SK-N-SH treated with all-trans-retinoic acid at 6 μM for 48 hours (cell line): ENCODE data around the gene ZBTB46.

ENCODE experiments used
- ARNTL ChIP-seq: fragments of 450-650 bp; formaldehyde crosslinking; IDR thresholded peaks from 2 replicates; pipeline ENCODE4 v1.5.0; 2020; ENCODE audit warnings: low read depth, mild to moderate bottlenecking, moderate library complexity, borderline replicate concordance
- BACH2 ChIP-seq: fragments of 250-450 bp; sonication (Bioruptor Pico); IDR thresholded peaks from 2 replicates; pipeline ENCODE4 v1.9.0; 2021; ENCODE audit warnings: mild to moderate bottlenecking, borderline replicate concordance
- CREB5 ChIP-seq: fragments of 250-450 bp; sonication (Bioruptor Pico); IDR thresholded peaks from 2 replicates; pipeline ENCODE4 v1.5.1; 2020; ENCODE audit warnings: low read depth, mild to moderate bottlenecking, moderate library complexity
- PPARA ChIP-seq: fragments of 250-450 bp; sonication (Bioruptor Pico); IDR thresholded peaks from 2 replicates; pipeline ENCODE4 v1.5.0; 2020; ENCODE audit warnings: mild to moderate bottlenecking, borderline replicate concordance
- RARB ChIP-seq: fragments of 250-450 bp; sonication (Bioruptor Pico); IDR thresholded peaks from 2 replicates; pipeline ENCODE4 v1.8.0; 2021; ENCODE audit warnings: mild to moderate bottlenecking, moderate library complexity
- ZFP3 ChIP-seq: fragments of 250-450 bp; sonication (Bioruptor Pico); IDR thresholded peaks from 2 replicates; pipeline ENCODE4 v1.5.0; 2020; ENCODE audit warnings: mild to moderate bottlenecking, moderate library complexity
- ZFP30 ChIP-seq: fragments of 450-650 bp; formaldehyde crosslinking; IDR thresholded peaks from 2 replicates; pipeline ENCODE4 v1.5.0; 2022; ENCODE audit warnings: mild to moderate bottlenecking, moderate library complexity
- ZNF565 ChIP-seq: fragments of 450-650 bp; formaldehyde crosslinking; conservative IDR thresholded peaks from 2 replicates; pipeline ENCODE4 v1.5.0; 2020; ENCODE audit warnings: low read depth, mild to moderate bottlenecking, moderate library complexity
- ZNF70 ChIP-seq: fragments of 450-650 bp; formaldehyde crosslinking; IDR thresholded peaks from 2 replicates; pipeline ENCODE4 v1.5.0; 2020; ENCODE audit warnings: mild to moderate bottlenecking, moderate library complexity

- TF ChIP-seq ARNTL (CRISPR knock-in tag) = no peak
- TF ChIP-seq ZNF565 (CRISPR knock-in tag) = no peak
- no peak for TF ChIP-seq ZFP30 (CRISPR knock-in tag)
- TF ChIP-seq RARB (CRISPR knock-in tag) = no peak
- no peak for TF ChIP-seq BACH2
- no peak for TF ChIP-seq CREB5 (CRISPR knock-in tag)
- TF ChIP-seq PPARA (CRISPR knock-in tag) = no peak
- TF ChIP-seq ZNF70 (CRISPR knock-in tag) = no peak
- no peak for TF ChIP-seq ZFP3
Measured at GRCh38 chr20:63700199-63701050, 130.6 kb downstream of the ZBTB46 start.
